GM10266 (cell line): ENCODE measurements around the gene RASSF6.
"Not testable (repeated sequence)": the region's sequence is repeated elsewhere in the genome, so short reads cannot be mapped to it uniquely, and the experiment has no call there.

Experiments used
- DNase-seq: peaks from one replicate; pipeline ENCODE4 v3.0.0; 2012; ENCODE audit errors: extremely low spot score
- TF ChIP-seq, protein P1 (sequence below): IDR thresholded peaks from 2 replicates; pipeline ENCODE4 v1.5.1; 2012; ENCODE audit warnings: mild to moderate bottlenecking, low read depth; ENCODE audit not compliant: control insufficient read depth, insufficient read depth; ENCODE audit errors: missing control alignments

RASSF6 gene

DNA sequence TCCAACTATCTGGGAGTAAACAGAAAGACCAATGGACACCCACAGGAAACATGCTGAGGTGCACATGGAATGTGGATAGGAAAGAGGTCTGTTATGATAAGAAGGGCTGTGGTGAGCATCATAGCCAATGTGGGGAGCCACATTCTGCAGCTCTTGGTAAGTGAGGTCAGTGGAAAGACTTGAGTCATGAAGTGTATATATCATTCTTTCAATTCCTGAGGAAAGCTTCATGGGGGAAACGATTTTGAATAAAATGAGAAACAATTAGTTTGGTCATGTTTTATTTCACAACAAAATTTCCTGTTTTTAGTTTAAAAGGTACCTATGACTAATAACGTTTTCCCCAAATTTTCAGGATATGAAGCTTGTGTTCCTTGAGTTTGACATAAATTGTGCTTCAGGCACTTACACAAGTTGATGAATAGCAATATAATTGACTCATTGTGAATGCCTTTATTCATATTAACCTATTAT, 41.4 kb upstream of the RASSF6 start:
- no peak for DNase-seq
- TF ChIP-seq, protein P1, sequence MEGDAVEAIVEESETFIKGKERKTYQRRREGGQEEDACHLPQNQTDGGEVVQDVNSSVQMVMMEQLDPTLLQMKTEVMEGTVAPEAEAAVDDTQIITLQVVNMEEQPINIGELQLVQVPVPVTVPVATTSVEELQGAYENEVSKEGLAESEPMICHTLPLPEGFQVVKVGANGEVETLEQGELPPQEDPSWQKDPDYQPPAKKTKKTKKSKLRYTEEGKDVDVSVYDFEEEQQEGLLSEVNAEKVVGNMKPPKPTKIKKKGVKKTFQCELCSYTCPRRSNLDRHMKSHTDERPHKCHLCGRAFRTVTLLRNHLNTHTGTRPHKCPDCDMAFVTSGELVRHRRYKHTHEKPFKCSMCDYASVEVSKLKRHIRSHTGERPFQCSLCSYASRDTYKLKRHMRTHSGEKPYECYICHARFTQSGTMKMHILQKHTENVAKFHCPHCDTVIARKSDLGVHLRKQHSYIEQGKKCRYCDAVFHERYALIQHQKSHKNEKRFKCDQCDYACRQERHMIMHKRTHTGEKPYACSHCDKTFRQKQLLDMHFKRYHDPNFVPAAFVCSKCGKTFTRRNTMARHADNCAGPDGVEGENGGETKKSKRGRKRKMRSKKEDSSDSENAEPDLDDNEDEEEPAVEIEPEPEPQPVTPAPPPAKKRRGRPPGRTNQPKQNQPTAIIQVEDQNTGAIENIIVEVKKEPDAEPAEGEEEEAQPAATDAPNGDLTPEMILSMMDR: no peak

DNA sequence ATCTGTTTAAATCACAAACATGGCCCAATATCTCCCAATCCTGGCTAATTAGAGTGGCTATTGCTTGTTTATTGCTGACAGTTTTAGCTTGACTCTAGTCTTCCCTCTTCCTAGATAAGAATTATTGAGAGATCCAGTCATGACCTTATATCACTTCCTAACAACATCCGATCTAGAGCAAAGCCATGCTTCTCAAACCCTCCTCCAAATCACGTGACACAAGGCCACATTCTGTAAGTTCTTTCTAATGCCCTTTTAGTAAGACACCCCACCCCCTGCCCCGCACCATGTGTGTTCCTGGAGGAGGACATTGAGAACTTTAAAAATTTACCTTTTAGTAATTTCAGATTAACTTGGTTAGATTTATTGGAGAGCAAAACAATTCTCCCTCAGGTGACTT, 40.6 kb upstream of the RASSF6 start:
- no peak for DNase-seq
- TF ChIP-seq, protein P1: no peak

DNA sequence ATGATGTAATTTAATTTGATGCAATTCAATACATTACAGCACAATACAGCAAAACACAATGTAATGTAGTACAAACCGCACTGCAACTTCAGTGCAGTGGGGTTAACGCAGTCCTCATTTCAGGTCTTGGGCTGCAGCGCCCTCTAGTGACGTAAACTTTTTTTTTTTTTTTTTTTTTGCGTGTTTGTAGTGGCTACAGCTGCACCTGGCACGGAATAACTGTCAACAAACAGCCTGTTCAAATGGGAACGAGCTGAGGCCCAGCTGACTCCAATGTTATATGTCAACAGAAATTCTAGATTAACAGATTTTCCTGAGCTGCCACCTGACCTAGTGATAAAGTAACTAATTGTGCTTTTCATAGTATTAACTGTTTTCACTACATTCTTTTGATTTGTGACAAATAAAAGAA, 33.5 kb upstream of the RASSF6 start:
- DNase-seq: peak; percentile 40
- TF ChIP-seq, protein P1: peak; percentile 35

DNA sequence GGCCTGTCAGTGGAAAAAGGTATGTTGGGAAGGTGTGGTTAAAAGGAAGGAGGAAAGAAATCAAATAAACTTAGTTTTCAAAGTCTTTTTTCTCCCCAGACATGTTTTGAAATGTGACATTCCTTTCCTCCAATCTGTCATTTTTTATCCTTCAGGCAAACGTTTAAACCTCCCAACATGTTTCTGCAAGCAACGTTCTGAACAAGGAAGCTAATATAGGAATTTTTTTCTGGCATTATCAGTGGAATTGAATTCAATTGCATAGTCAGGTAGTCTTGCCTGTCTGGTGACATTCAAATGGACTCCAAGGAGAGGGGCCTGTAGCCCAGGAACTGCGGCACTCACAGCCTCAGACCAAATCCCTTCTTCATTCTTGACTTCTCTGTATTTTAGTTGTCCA, 30.0 kb upstream of the RASSF6 start:
- TF ChIP-seq, protein P1: no peak
- no peak for DNase-seq

DNA sequence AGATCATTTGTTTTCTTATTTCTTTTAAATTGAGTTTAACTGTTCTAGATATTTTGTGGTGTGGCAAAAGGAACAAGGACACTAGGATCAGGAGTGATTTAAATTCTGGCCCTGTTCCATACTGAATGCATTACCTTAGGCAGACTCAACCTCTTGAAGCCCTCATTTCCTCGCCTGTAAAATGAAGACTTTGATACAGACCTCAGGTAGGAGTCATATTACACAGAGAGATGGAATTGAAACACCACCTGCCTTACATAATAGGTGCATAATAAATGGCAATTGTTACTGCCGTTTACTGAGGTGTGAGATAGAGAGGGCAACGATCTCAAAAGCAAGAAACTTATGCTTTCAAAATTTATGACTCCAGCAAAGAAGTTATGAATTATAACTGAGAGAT, 28.2 kb upstream of the RASSF6 start:
- TF ChIP-seq, protein P1: no peak
- no peak for DNase-seq

DNA sequence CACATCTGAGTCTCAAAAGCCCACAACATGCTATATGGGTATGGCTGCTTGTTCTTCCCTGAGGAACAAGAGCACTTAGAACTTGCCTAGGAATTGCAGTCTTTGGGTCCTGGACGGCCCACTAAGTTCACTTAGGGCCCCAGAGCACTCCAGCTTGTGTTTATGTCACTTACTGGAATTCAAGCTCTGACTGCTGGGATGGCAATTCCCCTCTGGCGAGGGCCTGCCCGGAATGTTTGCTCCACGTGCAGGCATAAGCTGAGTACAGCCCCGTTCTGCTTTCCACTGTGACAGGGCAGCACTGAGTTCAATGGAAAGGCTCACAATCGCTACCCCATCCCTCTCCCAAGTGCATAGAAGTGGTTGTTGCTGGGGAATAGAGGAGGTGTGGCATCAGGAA, 25.9 kb upstream of the RASSF6 start:
- no peak for DNase-seq
- TF ChIP-seq, protein P1: no peak

GRCh38 chr4:73631565-73632226, 11.5 kb upstream of the RASSF6 start:
- TF ChIP-seq, protein P1: no peak
- DNase-seq: no peak

- not testable (repeated sequence) for DNase-seq
Measured at GRCh38 chr4:73628834-73629233, 8.6 kb upstream of the RASSF6 start.
